ENCODE data around the gene OSBPL10.

The OSBPL10 gene

DNA sequence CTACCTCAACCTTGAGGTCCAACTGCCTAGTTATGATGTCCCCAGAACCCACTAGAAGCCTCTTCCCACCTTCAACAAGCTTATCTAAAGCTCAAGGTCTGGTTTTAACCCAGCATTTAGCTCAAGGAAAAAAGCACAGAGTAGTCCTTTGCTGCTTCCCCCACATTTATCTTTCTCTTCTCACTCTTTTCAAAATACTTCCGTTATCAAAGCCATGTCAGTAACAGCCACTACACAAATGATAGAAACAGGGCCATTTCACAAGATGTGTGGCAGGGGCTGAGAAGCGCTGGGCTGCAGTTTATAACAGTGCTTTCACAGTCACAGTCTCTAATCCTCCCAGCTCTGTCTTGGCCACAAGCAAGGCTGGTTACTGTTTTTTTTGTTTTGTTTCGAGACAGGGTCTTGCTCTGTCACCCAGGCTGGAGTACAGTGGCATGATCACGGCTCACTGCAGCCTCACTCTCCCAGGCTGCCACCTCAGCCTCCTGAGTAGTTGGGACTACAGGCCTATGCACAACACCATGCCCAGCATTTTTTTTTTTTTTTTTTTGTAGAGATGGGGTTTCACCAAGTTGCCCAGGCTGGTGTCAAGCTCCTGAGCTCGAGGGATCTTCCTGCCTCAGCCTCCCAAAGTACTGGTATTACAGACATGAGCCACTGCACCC lies 218.8 kb downstream of the OSBPL10 start:
- H3K4me3 ChIP-seq (ENCODE audit: low read depth, low read length): no peak overlapping the region
- TF ChIP-seq, protein P1, sequence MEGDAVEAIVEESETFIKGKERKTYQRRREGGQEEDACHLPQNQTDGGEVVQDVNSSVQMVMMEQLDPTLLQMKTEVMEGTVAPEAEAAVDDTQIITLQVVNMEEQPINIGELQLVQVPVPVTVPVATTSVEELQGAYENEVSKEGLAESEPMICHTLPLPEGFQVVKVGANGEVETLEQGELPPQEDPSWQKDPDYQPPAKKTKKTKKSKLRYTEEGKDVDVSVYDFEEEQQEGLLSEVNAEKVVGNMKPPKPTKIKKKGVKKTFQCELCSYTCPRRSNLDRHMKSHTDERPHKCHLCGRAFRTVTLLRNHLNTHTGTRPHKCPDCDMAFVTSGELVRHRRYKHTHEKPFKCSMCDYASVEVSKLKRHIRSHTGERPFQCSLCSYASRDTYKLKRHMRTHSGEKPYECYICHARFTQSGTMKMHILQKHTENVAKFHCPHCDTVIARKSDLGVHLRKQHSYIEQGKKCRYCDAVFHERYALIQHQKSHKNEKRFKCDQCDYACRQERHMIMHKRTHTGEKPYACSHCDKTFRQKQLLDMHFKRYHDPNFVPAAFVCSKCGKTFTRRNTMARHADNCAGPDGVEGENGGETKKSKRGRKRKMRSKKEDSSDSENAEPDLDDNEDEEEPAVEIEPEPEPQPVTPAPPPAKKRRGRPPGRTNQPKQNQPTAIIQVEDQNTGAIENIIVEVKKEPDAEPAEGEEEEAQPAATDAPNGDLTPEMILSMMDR (IDR thresholded peaks at IDR 0.05; ENCODE audit: low read depth, low read length): no peak

DNA sequence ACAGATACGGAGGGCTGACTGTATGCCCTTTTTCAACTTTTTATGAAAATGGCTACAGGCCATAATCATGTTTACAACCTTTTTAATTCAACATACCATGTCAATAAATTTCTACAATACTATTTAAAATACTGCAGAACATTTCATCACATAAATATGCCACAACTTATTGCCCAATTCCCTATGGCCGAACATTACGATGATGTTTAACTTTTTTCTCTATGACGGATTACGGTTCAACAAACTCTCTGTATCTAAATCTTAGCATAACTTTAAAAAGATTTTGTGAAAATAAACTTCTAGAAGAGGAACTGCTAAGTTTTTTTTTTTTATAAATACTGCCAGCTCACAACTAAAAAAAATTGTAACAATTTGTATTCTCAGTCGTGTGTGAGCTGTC lies 220.4 kb downstream of the OSBPL10 start:
- H3K4me3 ChIP-seq (ENCODE audit: low read depth, low read length): no peak overlapping the region
- TF ChIP-seq, protein P1 (IDR thresholded peaks at IDR 0.05; ENCODE audit: low read depth, low read length): no peak

DNA sequence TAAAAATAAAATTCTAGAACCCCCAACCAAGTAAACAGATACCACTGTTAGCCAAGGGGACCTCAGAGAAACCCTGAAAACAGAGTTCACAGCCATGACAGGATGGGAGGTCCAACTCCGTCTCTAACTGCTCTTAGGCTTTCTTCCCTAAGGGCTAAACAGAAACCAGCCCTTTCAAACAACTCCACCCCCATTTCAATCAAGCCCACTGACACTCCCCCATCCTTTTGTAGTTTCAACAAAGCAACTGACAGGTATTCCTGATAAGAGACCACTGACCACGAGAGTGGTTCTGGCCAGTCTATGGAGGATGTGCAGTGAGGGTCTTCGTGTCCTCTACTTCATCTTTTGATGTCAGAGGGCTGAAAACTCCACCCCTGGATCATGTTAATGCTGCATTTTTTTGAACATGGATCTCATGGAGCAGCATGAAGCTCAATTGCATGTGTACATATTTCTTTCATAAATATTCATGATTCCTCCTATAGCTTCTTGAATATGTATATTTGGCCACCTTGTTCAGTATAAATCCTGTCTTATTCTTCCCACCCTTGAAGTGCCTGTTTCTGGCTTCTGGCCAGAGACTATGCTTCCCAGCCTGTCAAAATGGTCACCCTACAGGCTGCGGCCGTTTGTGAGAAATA lies 222.6 kb downstream of the OSBPL10 start:
- no peak overlapping the region for H3K4me3 ChIP-seq (ENCODE audit: low read depth, low read length)
- TF ChIP-seq, protein P1 (IDR thresholded peaks at IDR 0.05; ENCODE audit: low read depth, low read length): no peak

DNA sequence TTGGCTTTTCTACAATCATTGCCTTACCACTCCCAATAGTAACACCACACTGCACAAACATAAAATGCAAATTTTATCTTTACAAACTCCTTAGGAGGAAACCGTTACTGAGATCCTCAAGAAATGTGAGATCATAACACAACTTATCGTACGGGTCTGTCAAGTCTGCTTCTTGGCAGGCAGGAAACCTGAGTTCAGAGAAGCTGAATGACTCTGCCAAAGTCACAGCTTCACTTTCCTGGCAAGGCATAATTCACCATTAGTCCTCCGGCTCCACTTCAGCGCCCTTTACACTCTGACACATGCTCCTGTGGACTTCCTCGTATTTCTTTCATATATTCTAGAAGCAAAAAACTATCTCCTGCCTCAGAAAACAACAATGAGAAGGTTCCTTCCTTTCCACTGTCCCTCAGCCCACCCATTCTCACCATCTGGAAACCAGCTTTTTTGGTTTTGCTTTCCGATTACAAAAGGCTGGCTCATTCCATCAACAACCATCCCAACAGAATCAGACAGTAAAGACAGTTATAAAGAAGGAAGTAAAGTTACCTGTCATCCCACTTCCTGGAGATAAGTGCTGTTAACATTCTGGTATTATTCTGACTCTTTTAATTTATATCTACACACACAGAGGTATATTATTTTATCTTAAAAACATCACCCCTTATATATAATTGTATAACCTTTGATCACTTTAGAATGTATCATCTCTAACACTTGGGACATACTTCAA lies 225.0 kb downstream of the OSBPL10 start:
- H3K4me3 ChIP-seq (ENCODE audit: low read depth, low read length): no peak overlapping the region
- TF ChIP-seq, protein P1 (IDR thresholded peaks at IDR 0.05; ENCODE audit: low read depth, low read length): no peak

DNA sequence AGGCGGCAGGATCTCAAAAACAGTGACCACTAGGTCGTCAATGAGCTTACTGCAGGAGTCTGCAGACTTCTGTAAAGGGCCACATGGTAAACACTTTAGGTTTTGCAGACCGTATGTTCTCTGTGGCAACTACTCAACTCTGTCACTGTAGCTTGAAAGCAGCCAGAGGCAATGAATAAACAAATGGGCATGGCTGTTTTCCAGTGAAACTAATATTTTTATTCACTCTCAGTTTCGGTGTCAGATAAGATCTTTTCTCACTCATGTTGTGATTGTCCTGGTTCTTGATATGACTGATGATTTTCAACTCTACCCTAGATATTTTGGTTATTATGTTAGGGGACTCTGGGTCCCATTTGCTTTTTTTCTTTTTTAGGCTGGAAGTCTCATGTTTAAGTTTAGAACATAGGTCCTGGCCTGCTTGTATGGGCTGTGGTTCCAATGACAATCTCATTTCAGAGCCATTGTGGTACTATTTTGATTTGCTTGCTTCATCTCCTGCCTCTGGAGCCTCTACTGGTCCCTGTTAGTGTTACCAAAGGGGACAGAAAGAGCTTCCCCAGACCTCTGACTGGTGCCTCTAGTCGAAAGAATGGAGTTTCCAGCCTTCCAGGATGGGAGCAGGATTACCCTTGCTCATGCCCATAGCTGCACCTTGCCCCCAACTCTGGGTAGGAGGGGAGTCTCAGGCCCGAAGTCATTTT lies 226.3 kb downstream of the OSBPL10 start:
- no peak overlapping the region for H3K4me3 ChIP-seq (ENCODE audit: low read depth, low read length)
- TF ChIP-seq, protein P1 (IDR thresholded peaks at IDR 0.05; ENCODE audit: low read depth, low read length): no peak

DNA sequence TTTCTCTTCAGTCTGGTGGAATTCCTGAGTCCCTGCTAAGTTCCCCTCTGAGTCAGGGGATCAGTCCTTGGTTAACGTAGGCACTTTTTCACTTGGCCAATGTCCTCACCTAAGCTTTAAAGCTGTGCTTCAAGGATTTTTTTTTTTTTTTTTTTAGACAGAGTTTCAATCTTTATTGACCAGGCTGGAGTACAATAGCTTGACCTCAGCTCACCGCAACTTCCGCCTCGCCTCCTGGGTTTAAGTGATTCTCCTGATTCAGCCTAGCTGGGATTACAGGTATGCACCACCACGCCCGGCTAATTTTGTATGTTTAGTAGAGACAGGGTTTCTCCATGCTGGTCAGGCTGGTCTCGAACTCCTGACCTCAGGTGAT lies 228.0 kb downstream of the OSBPL10 start:
- H3K4me3 ChIP-seq (ENCODE audit: low read depth, low read length): no peak overlapping the region
- TF ChIP-seq, protein P1 (IDR thresholded peaks at IDR 0.05; ENCODE audit: low read depth, low read length): no peak
